H9 (cell line): Measurements from ENCODE around the gene GAPDH. TPM values are rescaled to one million over a fixed set of nuclear protein-coding genes. Genes with fewer than 3 reads are reported as not detected.
A peak's percentile ranks its signal among the peaks of the same experiment; 100 is the strongest.

Source experiments
- DNase-seq: peaks from one replicate; pipeline ENCODE4 v3.0.0-alpha.2; 2017
- H2AFZ ChIP-seq: one replicate; pipeline ENCODE4 v1.6.1; 2013; ENCODE audit warnings: mild to moderate bottlenecking, low read length, control low read depth, moderate library complexity
- H2AK5ac ChIP-seq: 2 replicates; pipeline ENCODE4 v1.6.1; 2013; ENCODE audit warnings: low read length, control low read depth, mixed read lengths; ENCODE audit not compliant: insufficient read length
- H2BK120ac ChIP-seq: one replicate; pipeline ENCODE4 v1.6.1; 2013; ENCODE audit warnings: low read depth, mild to moderate bottlenecking, low read length, control low read depth, inconsistent platforms; ENCODE audit not compliant: poor library complexity, severe bottlenecking
- H2BK12ac ChIP-seq: 2 replicates; pipeline ENCODE4 v1.6.1; 2013; ENCODE audit warnings: low read length, control low read depth, mixed read lengths, low read depth; ENCODE audit not compliant: insufficient read length
- H2BK15ac ChIP-seq: 2 replicates; pipeline ENCODE4 v1.6.1; 2013; ENCODE audit warnings: low read depth, low read length, control low read depth
- H2BK20ac ChIP-seq: one replicate; pipeline ENCODE4 v1.6.1; 2013; ENCODE audit warnings: low read depth, mild to moderate bottlenecking, low read length, control low read depth, inconsistent platforms; ENCODE audit not compliant: poor library complexity, severe bottlenecking
- H2BK5ac ChIP-seq: 2 replicates; pipeline ENCODE4 v1.6.1; 2013; ENCODE audit warnings: low read length, control low read depth, mixed read lengths; ENCODE audit not compliant: insufficient read length
- H3K14ac ChIP-seq: 2 replicates; pipeline ENCODE4 v1.6.1; 2013; ENCODE audit warnings: low read length, control low read depth; ENCODE audit not compliant: insufficient read depth
- H3K18ac ChIP-seq: 2 replicates; pipeline ENCODE4 v1.6.1; 2013; ENCODE audit warnings: low read depth, mild to moderate bottlenecking, mixed read lengths, low read length, control low read depth; ENCODE audit not compliant: insufficient read length
- H3K23ac ChIP-seq: 2 replicates; pipeline ENCODE4 v1.6.1; 2013; ENCODE audit warnings: low read length, control low read depth, mixed read lengths, low read depth; ENCODE audit not compliant: insufficient read length
- H3K23me2 ChIP-seq: 2 replicates; pipeline ENCODE4 v1.6.1; 2013; ENCODE audit warnings: low read depth, mild to moderate bottlenecking, mixed read lengths, low read length, control low read depth; ENCODE audit not compliant: insufficient read length, poor library complexity, severe bottlenecking
- H3K27ac ChIP-seq: 2 replicates; pipeline ENCODE4 v1.5.1; 2013; ENCODE audit warnings: low read length, control low read depth, mixed read lengths, low read depth; ENCODE audit not compliant: insufficient read length
- H3K27me3 ChIP-seq: 2 replicates; pipeline ENCODE4 v1.6.1; 2013; ENCODE audit warnings: low read length, control low read depth, inconsistent platforms; ENCODE audit not compliant: insufficient read depth
- H3K4ac ChIP-seq: 2 replicates; pipeline ENCODE4 v1.6.1; 2013; ENCODE audit warnings: low read depth, mild to moderate bottlenecking, control low read depth, inconsistent platforms, low read length, moderate library complexity
- H3K4me1 ChIP-seq: 2 replicates; pipeline ENCODE4 v1.6.1; 2013; ENCODE audit warnings: low read length, control low read depth, inconsistent platforms; ENCODE audit not compliant: insufficient read depth
- H3K4me2 ChIP-seq: 2 replicates; pipeline ENCODE4 v1.6.1; 2013; ENCODE audit warnings: low read length, control low read depth, mixed read lengths; ENCODE audit not compliant: insufficient read length, insufficient read depth
- H3K56ac ChIP-seq: 2 replicates; pipeline ENCODE4 v1.6.1; 2013; ENCODE audit warnings: low read depth, mild to moderate bottlenecking, mixed read lengths, low read length, control low read depth; ENCODE audit not compliant: insufficient read length
- H3K79me1 ChIP-seq: 2 replicates; pipeline ENCODE4 v1.6.1; 2013; ENCODE audit warnings: low read depth, mild to moderate bottlenecking, moderate library complexity, low read length, control low read depth, inconsistent platforms; ENCODE audit not compliant: insufficient read depth, poor library complexity, severe bottlenecking
- H3K79me2 ChIP-seq: 2 replicates; pipeline ENCODE4 v1.6.1; 2013; ENCODE audit warnings: low read length, control low read depth, inconsistent platforms; ENCODE audit not compliant: insufficient read depth
- H3K9ac ChIP-seq: 2 replicates; pipeline ENCODE4 v1.6.1; 2013; ENCODE audit warnings: low read length, control low read depth, mixed read lengths; ENCODE audit not compliant: insufficient read length; ENCODE audit errors: extremely low read depth
- H3K9me3 ChIP-seq: one replicate; pipeline ENCODE4 v1.6.1; 2013; ENCODE audit warnings: low read depth, low read length, inconsistent platforms; ENCODE audit not compliant: control insufficient read depth
- H3T11ph ChIP-seq: one replicate; pipeline ENCODE4 v1.6.1; 2013; ENCODE audit warnings: mild to moderate bottlenecking, low read length, control low read depth, inconsistent platforms
- H4K20me1 ChIP-seq: one replicate; pipeline ENCODE4 v1.6.1; 2013; ENCODE audit not compliant: control insufficient read depth, insufficient read length, insufficient read depth
- H4K5ac ChIP-seq: 2 replicates; pipeline ENCODE4 v1.6.1; 2013; ENCODE audit warnings: low read depth, mild to moderate bottlenecking, mixed read lengths, low read length, control low read depth; ENCODE audit not compliant: insufficient read length
- H4K8ac ChIP-seq: replicated peaks from 2 replicates; pipeline ENCODE4 v1.6.1; 2013; ENCODE audit warnings: low read length, control low read depth, mixed read lengths, low read depth; ENCODE audit not compliant: insufficient read length
- H4K91ac ChIP-seq: 2 replicates; pipeline ENCODE4 v1.6.1; 2013; ENCODE audit warnings: low read depth, mild to moderate bottlenecking, moderate library complexity, mixed read lengths, low read length, control low read depth; ENCODE audit not compliant: insufficient read length
- H3K27ac Mint-ChIP-seq, 3 experiments: 2 replicates in 2 of 3; 3 replicates in 1 of 3; pipeline ENCODE4 v1.8.0; 2020 to 2021; ENCODE audit warnings: mixed read lengths in 3 of 3, mild to moderate bottlenecking in 1 of 3, moderate library complexity in 1 of 3
- H3K27me3 Mint-ChIP-seq: 2 replicates; pipeline ENCODE4 v1.8.0; 2021; ENCODE audit warnings: low read depth, mild to moderate bottlenecking, moderate library complexity, mixed read lengths
- H3K36me3 Mint-ChIP-seq, 3 experiments: 2 replicates in 2 of 3; 3 replicates in 1 of 3; pipeline ENCODE4 v1.8.0; 2020 to 2021; ENCODE audit warnings: low read depth in 3 of 3, mixed read lengths in 3 of 3; ENCODE audit not compliant: insufficient read depth in 1 of 3
- H3K4me1 Mint-ChIP-seq, 2 experiments: 2 replicates each; pipeline ENCODE4 v1.8.0; 2020; ENCODE audit warnings: mixed read lengths in 2 of 2
- H3K4me3 Mint-ChIP-seq, 2 experiments: 2 replicates in 1 of 2; 3 replicates in 1 of 2; pipeline ENCODE4 v1.8.0; 2020 to 2021; ENCODE audit warnings: mild to moderate bottlenecking in 2 of 2, mixed read lengths in 2 of 2, moderate library complexity in 1 of 2
- H3K9me3 Mint-ChIP-seq, 2 experiments: 2 replicates in 1 of 2; 3 replicates in 1 of 2; pipeline ENCODE4 v1.8.0; 2020; ENCODE audit warnings: mild to moderate bottlenecking in 2 of 2, mixed read lengths in 2 of 2, moderate library complexity in 1 of 2
- WGBS: extraction: QIAGEN DNeasy Blood & Tissue Kit; methylation state at CpG from one replicate; pipeline ENCODE4 v1.1.7; 2013; ENCODE audit warnings: missing lambda C conversion rate, low lambda C conversion rate, mixed read lengths; ENCODE audit not compliant: insufficient read length; ENCODE audit errors: extremely low coverage; 5-methylcytosine and 5-hydroxymethylcytosine counted together
- total RNA-seq: library from RNA; stranded (reverse); gene quantifications from 2 replicates; pipeline ENCODE4 v1.2.1, GENCODE V29; 2021
- TF ChIP-seq, protein P1 (sequence below): fragments of 200-600 bp; sonication (generic); conservative IDR thresholded peaks from 3 replicates; pipeline ENCODE4 v1.8.0; 2021; ENCODE audit warnings: antibody characterized with exemption, mild to moderate bottlenecking

Gene GAPDH
- total RNA-seq, 1 experiment from 2014 or later = 4,581 TPM

DNA sequence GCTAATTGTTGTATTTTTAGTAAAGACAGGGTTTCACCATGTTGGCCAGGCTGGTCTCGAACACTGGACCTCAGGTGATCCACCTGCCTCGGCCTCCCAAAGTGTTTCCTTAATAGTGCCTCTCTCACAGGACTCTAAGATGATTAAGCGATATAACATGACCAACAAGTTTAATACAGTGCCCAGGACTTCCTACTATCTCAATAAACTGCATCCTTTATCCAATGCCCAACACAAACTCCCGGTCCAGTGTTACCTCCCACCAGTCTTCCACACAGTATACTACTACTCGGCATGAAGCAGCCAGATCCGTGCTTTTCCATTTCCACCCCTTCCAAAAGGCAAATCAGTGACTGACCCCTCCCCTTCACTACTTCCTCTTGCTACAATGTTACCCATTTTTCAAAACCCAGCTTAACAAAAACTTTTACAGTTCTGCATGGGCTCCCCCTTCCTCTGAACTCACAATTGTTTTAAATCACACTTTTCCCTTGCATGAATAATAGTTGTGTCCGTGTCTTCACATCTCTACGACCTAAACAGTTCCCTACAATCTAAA lies 32.9 kb downstream of the GAPDH start:
- no peak overlapping the region for H3T11ph ChIP-seq
- no peak overlapping the region for H4K91ac ChIP-seq
- TF ChIP-seq, protein P1, sequence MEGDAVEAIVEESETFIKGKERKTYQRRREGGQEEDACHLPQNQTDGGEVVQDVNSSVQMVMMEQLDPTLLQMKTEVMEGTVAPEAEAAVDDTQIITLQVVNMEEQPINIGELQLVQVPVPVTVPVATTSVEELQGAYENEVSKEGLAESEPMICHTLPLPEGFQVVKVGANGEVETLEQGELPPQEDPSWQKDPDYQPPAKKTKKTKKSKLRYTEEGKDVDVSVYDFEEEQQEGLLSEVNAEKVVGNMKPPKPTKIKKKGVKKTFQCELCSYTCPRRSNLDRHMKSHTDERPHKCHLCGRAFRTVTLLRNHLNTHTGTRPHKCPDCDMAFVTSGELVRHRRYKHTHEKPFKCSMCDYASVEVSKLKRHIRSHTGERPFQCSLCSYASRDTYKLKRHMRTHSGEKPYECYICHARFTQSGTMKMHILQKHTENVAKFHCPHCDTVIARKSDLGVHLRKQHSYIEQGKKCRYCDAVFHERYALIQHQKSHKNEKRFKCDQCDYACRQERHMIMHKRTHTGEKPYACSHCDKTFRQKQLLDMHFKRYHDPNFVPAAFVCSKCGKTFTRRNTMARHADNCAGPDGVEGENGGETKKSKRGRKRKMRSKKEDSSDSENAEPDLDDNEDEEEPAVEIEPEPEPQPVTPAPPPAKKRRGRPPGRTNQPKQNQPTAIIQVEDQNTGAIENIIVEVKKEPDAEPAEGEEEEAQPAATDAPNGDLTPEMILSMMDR = no peak
- no peak for DNase-seq
- H4K5ac ChIP-seq = no peak overlapping the region
- H3K9ac ChIP-seq = peak overlapping the region; percentile 85
- H3K56ac ChIP-seq = no peak overlapping the region
- H2AFZ ChIP-seq = no peak overlapping the region
- H2AK5ac ChIP-seq = no peak overlapping the region
- peaks cover 10% of the 10 kb centered on the region for H3K23me2 ChIP-seq
- H3K27ac Mint-ChIP-seq = peak overlapping the region; percentile 66 to 100 (median 99); a peak in 6 of 7 replicates
- H3K36me3 Mint-ChIP-seq = peaks cover 63 to 89% (median 69%) of the 10 kb centered on the region in 3 experiments
- H3K4me2 ChIP-seq = peak overlapping the region; percentile 65
- peaks cover 13 to 17% of the 10 kb centered on the region in 2 experiments for H3K4me1 Mint-ChIP-seq
- H2BK12ac ChIP-seq = no peak overlapping the region
- no peak overlapping the region for H3K14ac ChIP-seq
- H3K79me2 ChIP-seq = peaks cover 7% of the 10 kb centered on the region; the same call in 1 of the 2 replicates
- H3K27me3 ChIP-seq = no peaks in the 10 kb centered on the region
- peaks cover 2% of the 10 kb centered on the region; the same call in 1 of the 2 replicates for H3K4me1 ChIP-seq
- H3K27ac ChIP-seq = no peak overlapping the region
- H4K8ac ChIP-seq = no peak overlapping the region
- H3K9me3 Mint-ChIP-seq = no peaks in the 10 kb centered on the region
- H2BK15ac ChIP-seq = no peak overlapping the region
- H3K9me3 ChIP-seq = no peaks in the 10 kb centered on the region
- H2BK120ac ChIP-seq = no peak overlapping the region
- H3K79me1 ChIP-seq = peaks cover 8% of the 10 kb centered on the region
- H2BK5ac ChIP-seq = no peak overlapping the region
- no peak overlapping the region for H2BK20ac ChIP-seq
- H3K23ac ChIP-seq = no peak overlapping the region
- H4K20me1 ChIP-seq = no peaks in the 10 kb centered on the region
- no peak overlapping the region for H3K18ac ChIP-seq
- H3K4me3 Mint-ChIP-seq = peak overlapping the region; percentile 100
- H3K4ac ChIP-seq = no peak overlapping the region
- no CpG with 5 or more reads among the region's 8 CpGs for WGBS
- peaks cover 1% of the 10 kb centered on the region for H3K27me3 Mint-ChIP-seq
